MM.1S (cell line): ENCODE measurements around the gene PARD3.

Experiments used
- DNase-seq: peaks from one replicate; pipeline ENCODE4 v3.0.0-alpha.2; 2015
- H2AFZ ChIP-seq: fragments of 300-600 bp; sonication (generic); 2 replicates; pipeline ENCODE4 v1.6.0; 2016; ENCODE audit warnings: antibody characterized with exemption, low read length
- H3F3A ChIP-seq: fragments of 300-600 bp; sonication (generic); 2 replicates; pipeline ENCODE4 v1.6.1; 2016; ENCODE audit warnings: mild to moderate bottlenecking, antibody characterized with exemption, low read length, moderate library complexity, mixed read lengths; ENCODE audit not compliant: insufficient read depth
- H3K27ac ChIP-seq: fragments of 300-600 bp; sonication (generic); 2 replicates; pipeline ENCODE4 v1.5.1; 2016; ENCODE audit warnings: mild to moderate bottlenecking, low read length
- H3K27me3 ChIP-seq: fragments of 300-600 bp; sonication (generic); replicated peaks from 2 replicates; pipeline ENCODE4 v1.6.0; 2016; ENCODE audit warnings: low read length; ENCODE audit not compliant: insufficient read depth
- H3K36me3 ChIP-seq: fragments of 300-600 bp; sonication (generic); replicated peaks from 2 replicates; pipeline ENCODE4 v1.6.1; 2016; ENCODE audit warnings: mild to moderate bottlenecking, low read length, mixed read lengths; ENCODE audit not compliant: insufficient read depth
- H3K4me1 ChIP-seq: fragments of 300-600 bp; sonication (generic); 2 replicates; pipeline ENCODE4 v1.6.1; 2016; ENCODE audit warnings: low read length, mixed read lengths
- H3K4me2 ChIP-seq: fragments of 300-600 bp; sonication (generic); 2 replicates; pipeline ENCODE4 v1.6.0; 2016; ENCODE audit warnings: low read depth, low read length
- H3K4me3 ChIP-seq: fragments of 300-600 bp; sonication (generic); 2 replicates; pipeline ENCODE4 v1.5.1; 2016; ENCODE audit warnings: low read length, mixed read lengths
- H3K79me2 ChIP-seq: fragments of 300-600 bp; sonication (generic); 2 replicates; pipeline ENCODE4 v1.6.1; 2016; ENCODE audit warnings: mixed run types, low read length, mixed read lengths
- H3K9ac ChIP-seq: fragments of 300-600 bp; sonication (generic); 2 replicates; pipeline ENCODE4 v1.6.1; 2016; ENCODE audit warnings: low read length, mixed read lengths
- H3K9me2 ChIP-seq: fragments of 300-600 bp; sonication (generic); replicated peaks from 2 replicates; pipeline ENCODE4 v1.6.1; 2016; ENCODE audit warnings: mild to moderate bottlenecking, low read length, mixed read lengths; ENCODE audit not compliant: insufficient read depth
- H3K9me3 ChIP-seq: fragments of 300-600 bp; sonication (generic); replicated peaks from 2 replicates; pipeline ENCODE4 v1.6.1; 2016; ENCODE audit warnings: mild to moderate bottlenecking, low read length, mixed read lengths; ENCODE audit not compliant: insufficient read depth
- H4K20me1 ChIP-seq: fragments of 300-600 bp; sonication (generic); 2 replicates; pipeline ENCODE4 v1.6.1; 2016; ENCODE audit warnings: mild to moderate bottlenecking, low read length, moderate library complexity, mixed read lengths; ENCODE audit not compliant: insufficient read depth
- EZH2 ChIP-seq: fragments of 300-600 bp; sonication (generic); optimal IDR thresholded peaks from 2 replicates; pipeline ENCODE3; 2017; ENCODE audit warnings: low read depth, mild to moderate bottlenecking, antibody characterized with exemption, low read length, mixed read lengths
- EZH2phosphoT487 ChIP-seq: fragments of 300-600 bp; sonication (generic); IDR thresholded peaks from 2 replicates; pipeline ENCODE4 v1.6.1; 2018; ENCODE audit warnings: antibody characterized with exemption, low read length
- TF ChIP-seq, protein P1 (sequence below): fragments of 300-600 bp; sonication (generic); IDR thresholded peaks from 2 replicates; pipeline ENCODE4 v1.5.1; 2016; ENCODE audit warnings: antibody characterized with exemption, low read length, mixed read lengths

PARD3 gene

DNA sequence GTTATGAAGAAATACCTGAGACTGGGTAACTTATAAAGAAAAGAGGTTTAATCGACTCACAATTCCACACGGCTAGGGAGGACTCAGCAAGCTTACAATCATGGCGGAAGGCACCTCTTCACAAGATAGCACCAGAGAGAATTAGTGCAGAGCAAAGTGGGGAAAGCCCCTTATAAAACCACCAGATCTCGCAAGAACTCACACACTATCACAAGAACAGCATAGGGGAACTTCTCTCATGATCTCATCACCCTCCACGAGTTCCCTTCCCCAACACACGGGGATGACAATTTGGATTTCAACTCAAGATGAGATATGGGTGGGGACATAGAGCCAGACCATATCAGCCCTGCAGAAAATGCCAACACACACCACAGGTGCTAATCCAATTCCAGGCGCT lies 218.7 kb downstream of the PARD3 start:
- Histone ChIP-seq H3K9ac (no peak overlapping the region), H3K9me2 (no peaks in the 10 kb centered on the region), H3F3A (no peaks in the 10 kb centered on the region), H3K27me3 (no peaks in the 10 kb centered on the region), H3K36me3 (no peaks in the 10 kb centered on the region), H3K4me1 (no peaks in the 10 kb centered on the region), H3K27ac (no peak overlapping the region), H3K79me2 (peaks cover 80% of the 10 kb centered on the region), H2AFZ (no peak overlapping the region), H3K9me3 (no peaks in the 10 kb centered on the region), H3K4me3 (no peak overlapping the region), H3K4me2 (no peak overlapping the region), H4K20me1 (no peaks in the 10 kb centered on the region; the same call in none of the 2 replicates)
- no peak for DNase-seq
- TF ChIP-seq, protein P1, sequence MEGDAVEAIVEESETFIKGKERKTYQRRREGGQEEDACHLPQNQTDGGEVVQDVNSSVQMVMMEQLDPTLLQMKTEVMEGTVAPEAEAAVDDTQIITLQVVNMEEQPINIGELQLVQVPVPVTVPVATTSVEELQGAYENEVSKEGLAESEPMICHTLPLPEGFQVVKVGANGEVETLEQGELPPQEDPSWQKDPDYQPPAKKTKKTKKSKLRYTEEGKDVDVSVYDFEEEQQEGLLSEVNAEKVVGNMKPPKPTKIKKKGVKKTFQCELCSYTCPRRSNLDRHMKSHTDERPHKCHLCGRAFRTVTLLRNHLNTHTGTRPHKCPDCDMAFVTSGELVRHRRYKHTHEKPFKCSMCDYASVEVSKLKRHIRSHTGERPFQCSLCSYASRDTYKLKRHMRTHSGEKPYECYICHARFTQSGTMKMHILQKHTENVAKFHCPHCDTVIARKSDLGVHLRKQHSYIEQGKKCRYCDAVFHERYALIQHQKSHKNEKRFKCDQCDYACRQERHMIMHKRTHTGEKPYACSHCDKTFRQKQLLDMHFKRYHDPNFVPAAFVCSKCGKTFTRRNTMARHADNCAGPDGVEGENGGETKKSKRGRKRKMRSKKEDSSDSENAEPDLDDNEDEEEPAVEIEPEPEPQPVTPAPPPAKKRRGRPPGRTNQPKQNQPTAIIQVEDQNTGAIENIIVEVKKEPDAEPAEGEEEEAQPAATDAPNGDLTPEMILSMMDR: no peak
- TF ChIP-seq EZH2phosphoT487 (no peak), EZH2 (no peak)

DNA sequence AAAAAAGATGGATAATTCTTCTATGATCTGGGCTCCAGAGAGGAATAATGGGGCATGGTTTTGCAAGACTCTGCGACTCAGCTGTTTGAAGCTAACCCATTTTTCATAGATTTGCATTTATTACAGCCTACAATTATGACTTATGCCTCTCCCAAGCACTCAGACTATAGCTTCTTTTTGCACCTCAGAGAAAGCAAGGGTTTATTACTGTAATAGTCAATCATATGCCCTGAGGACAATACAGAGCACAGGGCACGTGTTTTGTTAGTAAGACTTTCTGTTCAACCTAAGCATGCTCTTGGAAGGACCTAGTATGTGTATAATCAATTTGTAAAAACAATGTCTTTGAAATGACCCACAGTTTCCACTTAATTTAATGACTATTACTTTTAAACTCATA lies 221.2 kb downstream of the PARD3 start:
- H3K36me3 ChIP-seq: no peaks in the 10 kb centered on the region
- DNase-seq: no peak
- no peaks in the 10 kb centered on the region for H3K9me3 ChIP-seq
- H3K9me2 ChIP-seq: no peaks in the 10 kb centered on the region
- H3K4me1 ChIP-seq: no peaks in the 10 kb centered on the region
- H3K4me3 ChIP-seq: no peak overlapping the region
- H4K20me1 ChIP-seq: no peaks in the 10 kb centered on the region; the same call in none of the 2 replicates
- H2AFZ ChIP-seq: no peak overlapping the region
- no peak overlapping the region for H3K27ac ChIP-seq
- H3K9ac ChIP-seq: no peak overlapping the region
- no peaks in the 10 kb centered on the region for H3K27me3 ChIP-seq
- no peaks in the 10 kb centered on the region for H3F3A ChIP-seq
- no peak overlapping the region for H3K4me2 ChIP-seq
- H3K79me2 ChIP-seq: peaks cover 81% of the 10 kb centered on the region
- TF ChIP-seq, protein P1: no peak
- TF ChIP-seq EZH2: no peak
- no peak for TF ChIP-seq EZH2phosphoT487

DNA sequence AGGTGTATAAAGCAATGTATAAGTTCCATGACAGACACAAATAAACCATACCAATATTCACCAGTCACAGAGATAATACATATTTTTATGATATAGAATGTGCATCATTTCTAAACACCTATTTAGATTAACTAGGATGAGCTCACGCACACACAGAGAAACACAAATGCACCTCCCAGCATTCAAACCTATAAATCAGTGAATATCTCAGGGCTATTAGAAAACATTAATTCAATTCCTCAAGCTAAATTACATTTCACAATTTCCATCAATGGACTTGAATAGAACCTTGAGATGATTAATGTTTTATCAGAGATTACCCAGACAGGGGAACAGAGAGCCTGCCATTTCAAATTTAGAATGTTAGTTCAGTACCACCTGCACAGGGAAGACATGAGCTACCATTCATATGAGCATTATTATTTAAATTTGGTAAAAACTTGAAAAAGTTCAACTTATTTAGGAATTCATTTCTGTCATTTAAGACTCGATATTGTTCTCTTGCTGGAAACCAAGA lies 221.7 kb downstream of the PARD3 start:
- H3F3A ChIP-seq: no peaks in the 10 kb centered on the region
- H3K4me2 ChIP-seq: no peak overlapping the region
- no peaks in the 10 kb centered on the region for H3K27me3 ChIP-seq
- H3K79me2 ChIP-seq: peaks cover 81% of the 10 kb centered on the region
- TF ChIP-seq, protein P1: no peak
- TF ChIP-seq EZH2 (no peak), EZH2phosphoT487 (no peak)
- no peaks in the 10 kb centered on the region for H3K36me3 ChIP-seq
- no peaks in the 10 kb centered on the region for H3K9me3 ChIP-seq
- H2AFZ ChIP-seq: no peak overlapping the region
- H3K4me3 ChIP-seq: no peak overlapping the region
- DNase-seq: no peak
- no peaks in the 10 kb centered on the region for H3K9me2 ChIP-seq
- no peak overlapping the region for H3K27ac ChIP-seq
- no peaks in the 10 kb centered on the region; the same call in none of the 2 replicates for H4K20me1 ChIP-seq
- H3K4me1 ChIP-seq: no peaks in the 10 kb centered on the region
- H3K9ac ChIP-seq: no peak overlapping the region
